GM23338 (cell line): Measurements from ENCODE around the gene DDX24.

Source experiments
- CREB1 ChIP-seq: fragments of 250-450 bp; sonication (Bioruptor Pico); IDR thresholded peaks from 2 replicates; pipeline ENCODE4 v1.5.0; 2020; ENCODE audit warnings: low read depth, mild to moderate bottlenecking, moderate library complexity
- EZH2 ChIP-seq: fragments of 200-600 bp; sonication (generic); IDR thresholded peaks from one replicate; pipeline ENCODE4 v1.8.0; 2017; ENCODE audit warnings: antibody characterized with exemption, mild to moderate bottlenecking, low read depth; ENCODE audit not compliant: unreplicated experiment
- EZH2phosphoT487 ChIP-seq: fragments of 200-600 bp; sonication (generic); IDR thresholded peaks from one replicate; pipeline ENCODE4 v1.8.1; 2018; ENCODE audit warnings: antibody characterized with exemption; ENCODE audit not compliant: unreplicated experiment
- JUNB ChIP-seq: IDR thresholded peaks from one replicate; pipeline ENCODE4 v1.6.1; 2016; ENCODE audit warnings: antibody characterized with exemption; ENCODE audit not compliant: unreplicated experiment
- NANOG ChIP-seq: IDR thresholded peaks from 2 replicates; pipeline ENCODE4 v1.6.1; 2016; ENCODE audit warnings: antibody characterized with exemption, borderline replicate concordance
- POLR2AphosphoS5 ChIP-seq: IDR thresholded peaks from 2 replicates; pipeline ENCODE4 v1.6.1; 2016; ENCODE audit warnings: antibody characterized with exemption, low read depth
- ZNF114 ChIP-seq: fragments of 250-450 bp; sonication (Bioruptor Pico); IDR thresholded peaks from 2 replicates; pipeline ENCODE4 v1.5.0; 2020; ENCODE audit warnings: mild to moderate bottlenecking, moderate library complexity
- ZNF331 ChIP-seq: fragments of 250-450 bp; sonication (Bioruptor Pico); IDR thresholded peaks from 2 replicates; pipeline ENCODE4 v1.5.0; 2020; ENCODE audit warnings: low read depth, mild to moderate bottlenecking, moderate library complexity
- TF ChIP-seq, protein P1 (sequence below), 2 experiments: fragments of 200-600 bp in 1 of 2; sonication (generic) in 1 of 2; conservative IDR thresholded peaks; 2 replicates each; pipeline versions ENCODE4 v1.5.1 to v1.6.1; 2016 to 2017; ENCODE audit warnings: antibody characterized with exemption in 2 of 2, low read depth in 2 of 2, mild to moderate bottlenecking in 2 of 2, moderate library complexity in 1 of 2
- TF ChIP-seq, protein P2 (sequence below): fragments of 250-450 bp; sonication (Bioruptor Pico); IDR thresholded peaks from 2 replicates; pipeline ENCODE4 v1.5.0; 2020; ENCODE audit warnings: mild to moderate bottlenecking, moderate library complexity
- TF ChIP-seq, protein P3 (sequence below): IDR thresholded peaks from one replicate; pipeline ENCODE4 v1.6.1; 2018; ENCODE audit warnings: antibody characterized with exemption; ENCODE audit not compliant: unreplicated experiment
- TF ChIP-seq, protein P4 (sequence below): IDR thresholded peaks from 2 replicates; pipeline ENCODE4 v1.6.1; 2016; ENCODE audit warnings: antibody characterized with exemption

GRCh38 chr14:94027566-94028449, 53.2 kb downstream of the DDX24 start:
- no peak for TF ChIP-seq EZH2
- TF ChIP-seq, protein P1, sequence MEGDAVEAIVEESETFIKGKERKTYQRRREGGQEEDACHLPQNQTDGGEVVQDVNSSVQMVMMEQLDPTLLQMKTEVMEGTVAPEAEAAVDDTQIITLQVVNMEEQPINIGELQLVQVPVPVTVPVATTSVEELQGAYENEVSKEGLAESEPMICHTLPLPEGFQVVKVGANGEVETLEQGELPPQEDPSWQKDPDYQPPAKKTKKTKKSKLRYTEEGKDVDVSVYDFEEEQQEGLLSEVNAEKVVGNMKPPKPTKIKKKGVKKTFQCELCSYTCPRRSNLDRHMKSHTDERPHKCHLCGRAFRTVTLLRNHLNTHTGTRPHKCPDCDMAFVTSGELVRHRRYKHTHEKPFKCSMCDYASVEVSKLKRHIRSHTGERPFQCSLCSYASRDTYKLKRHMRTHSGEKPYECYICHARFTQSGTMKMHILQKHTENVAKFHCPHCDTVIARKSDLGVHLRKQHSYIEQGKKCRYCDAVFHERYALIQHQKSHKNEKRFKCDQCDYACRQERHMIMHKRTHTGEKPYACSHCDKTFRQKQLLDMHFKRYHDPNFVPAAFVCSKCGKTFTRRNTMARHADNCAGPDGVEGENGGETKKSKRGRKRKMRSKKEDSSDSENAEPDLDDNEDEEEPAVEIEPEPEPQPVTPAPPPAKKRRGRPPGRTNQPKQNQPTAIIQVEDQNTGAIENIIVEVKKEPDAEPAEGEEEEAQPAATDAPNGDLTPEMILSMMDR (conservative IDR thresholded peaks at IDR 0.05; ENCODE audit: low read depth in 2 of 2) = no peak
- TF ChIP-seq EZH2phosphoT487 = no peak
- TF ChIP-seq CREB1 (CRISPR knock-in tag) = no peak
- TF ChIP-seq, protein P2, sequence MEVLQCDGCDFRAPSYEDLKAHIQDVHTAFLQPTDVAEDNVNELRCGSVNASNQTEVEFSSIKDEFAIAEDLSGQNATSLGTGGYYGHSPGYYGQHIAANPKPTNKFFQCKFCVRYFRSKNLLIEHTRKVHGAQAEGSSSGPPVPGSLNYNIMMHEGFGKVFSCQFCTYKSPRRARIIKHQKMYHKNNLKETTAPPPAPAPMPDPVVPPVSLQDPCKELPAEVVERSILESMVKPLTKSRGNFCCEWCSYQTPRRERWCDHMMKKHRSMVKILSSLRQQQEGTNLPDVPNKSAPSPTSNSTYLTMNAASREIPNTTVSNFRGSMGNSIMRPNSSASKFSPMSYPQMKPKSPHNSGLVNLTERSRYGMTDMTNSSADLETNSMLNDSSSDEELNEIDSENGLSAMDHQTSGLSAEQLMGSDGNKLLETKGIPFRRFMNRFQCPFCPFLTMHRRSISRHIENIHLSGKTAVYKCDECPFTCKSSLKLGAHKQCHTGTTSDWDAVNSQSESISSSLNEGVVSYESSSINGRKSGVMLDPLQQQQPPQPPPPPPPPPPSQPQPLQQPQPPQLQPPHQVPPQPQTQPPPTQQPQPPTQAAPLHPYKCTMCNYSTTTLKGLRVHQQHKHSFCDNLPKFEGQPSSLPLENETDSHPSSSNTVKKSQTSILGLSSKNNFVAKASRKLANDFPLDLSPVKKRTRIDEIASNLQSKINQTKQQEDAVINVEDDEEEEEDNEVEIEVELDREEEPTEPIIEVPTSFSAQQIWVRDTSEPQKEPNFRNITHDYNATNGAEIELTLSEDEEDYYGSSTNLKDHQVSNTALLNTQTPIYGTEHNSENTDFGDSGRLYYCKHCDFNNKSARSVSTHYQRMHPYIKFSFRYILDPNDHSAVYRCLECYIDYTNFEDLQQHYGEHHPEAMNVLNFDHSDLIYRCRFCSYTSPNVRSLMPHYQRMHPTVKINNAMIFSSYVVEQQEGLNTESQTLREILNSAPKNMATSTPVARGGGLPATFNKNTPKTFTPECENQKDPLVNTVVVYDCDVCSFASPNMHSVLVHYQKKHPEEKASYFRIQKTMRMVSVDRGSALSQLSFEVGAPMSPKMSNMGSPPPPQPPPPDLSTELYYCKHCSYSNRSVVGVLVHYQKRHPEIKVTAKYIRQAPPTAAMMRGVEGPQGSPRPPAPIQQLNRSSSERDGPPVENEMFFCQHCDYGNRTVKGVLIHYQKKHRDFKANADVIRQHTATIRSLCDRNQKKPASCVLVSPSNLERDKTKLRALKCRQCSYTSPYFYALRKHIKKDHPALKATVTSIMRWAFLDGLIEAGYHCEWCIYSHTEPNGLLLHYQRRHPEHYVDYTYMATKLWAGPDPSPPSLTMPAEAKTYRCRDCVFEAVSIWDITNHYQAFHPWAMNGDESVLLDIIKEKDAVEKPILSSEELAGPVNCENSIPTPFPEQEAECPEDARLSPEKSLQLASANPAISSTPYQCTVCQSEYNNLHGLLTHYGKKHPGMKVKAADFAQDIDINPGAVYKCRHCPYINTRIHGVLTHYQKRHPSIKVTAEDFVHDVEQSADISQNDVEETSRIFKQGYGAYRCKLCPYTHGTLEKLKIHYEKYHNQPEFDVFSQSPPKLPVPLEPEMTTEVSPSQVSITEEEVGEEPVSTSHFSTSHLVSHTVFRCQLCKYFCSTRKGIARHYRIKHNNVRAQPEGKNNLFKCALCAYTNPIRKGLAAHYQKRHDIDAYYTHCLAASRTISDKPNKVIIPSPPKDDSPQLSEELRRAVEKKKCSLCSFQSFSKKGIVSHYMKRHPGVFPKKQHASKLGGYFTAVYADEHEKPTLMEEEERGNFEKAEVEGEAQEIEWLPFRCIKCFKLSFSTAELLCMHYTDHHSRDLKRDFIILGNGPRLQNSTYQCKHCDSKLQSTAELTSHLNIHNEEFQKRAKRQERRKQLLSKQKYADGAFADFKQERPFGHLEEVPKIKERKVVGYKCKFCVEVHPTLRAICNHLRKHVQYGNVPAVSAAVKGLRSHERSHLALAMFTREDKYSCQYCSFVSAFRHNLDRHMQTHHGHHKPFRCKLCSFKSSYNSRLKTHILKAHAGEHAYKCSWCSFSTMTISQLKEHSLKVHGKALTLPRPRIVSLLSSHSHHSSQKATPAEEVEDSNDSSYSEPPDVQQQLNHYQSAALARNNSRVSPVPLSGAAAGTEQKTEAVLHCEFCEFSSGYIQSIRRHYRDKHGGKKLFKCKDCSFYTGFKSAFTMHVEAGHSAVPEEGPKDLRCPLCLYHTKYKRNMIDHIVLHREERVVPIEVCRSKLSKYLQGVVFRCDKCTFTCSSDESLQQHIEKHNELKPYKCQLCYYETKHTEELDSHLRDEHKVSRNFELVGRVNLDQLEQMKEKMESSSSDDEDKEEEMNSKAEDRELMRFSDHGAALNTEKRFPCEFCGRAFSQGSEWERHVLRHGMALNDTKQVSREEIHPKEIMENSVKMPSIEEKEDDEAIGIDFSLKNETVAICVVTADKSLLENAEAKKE (CRISPR knock-in tag) = no peak
- TF ChIP-seq, protein P3, sequence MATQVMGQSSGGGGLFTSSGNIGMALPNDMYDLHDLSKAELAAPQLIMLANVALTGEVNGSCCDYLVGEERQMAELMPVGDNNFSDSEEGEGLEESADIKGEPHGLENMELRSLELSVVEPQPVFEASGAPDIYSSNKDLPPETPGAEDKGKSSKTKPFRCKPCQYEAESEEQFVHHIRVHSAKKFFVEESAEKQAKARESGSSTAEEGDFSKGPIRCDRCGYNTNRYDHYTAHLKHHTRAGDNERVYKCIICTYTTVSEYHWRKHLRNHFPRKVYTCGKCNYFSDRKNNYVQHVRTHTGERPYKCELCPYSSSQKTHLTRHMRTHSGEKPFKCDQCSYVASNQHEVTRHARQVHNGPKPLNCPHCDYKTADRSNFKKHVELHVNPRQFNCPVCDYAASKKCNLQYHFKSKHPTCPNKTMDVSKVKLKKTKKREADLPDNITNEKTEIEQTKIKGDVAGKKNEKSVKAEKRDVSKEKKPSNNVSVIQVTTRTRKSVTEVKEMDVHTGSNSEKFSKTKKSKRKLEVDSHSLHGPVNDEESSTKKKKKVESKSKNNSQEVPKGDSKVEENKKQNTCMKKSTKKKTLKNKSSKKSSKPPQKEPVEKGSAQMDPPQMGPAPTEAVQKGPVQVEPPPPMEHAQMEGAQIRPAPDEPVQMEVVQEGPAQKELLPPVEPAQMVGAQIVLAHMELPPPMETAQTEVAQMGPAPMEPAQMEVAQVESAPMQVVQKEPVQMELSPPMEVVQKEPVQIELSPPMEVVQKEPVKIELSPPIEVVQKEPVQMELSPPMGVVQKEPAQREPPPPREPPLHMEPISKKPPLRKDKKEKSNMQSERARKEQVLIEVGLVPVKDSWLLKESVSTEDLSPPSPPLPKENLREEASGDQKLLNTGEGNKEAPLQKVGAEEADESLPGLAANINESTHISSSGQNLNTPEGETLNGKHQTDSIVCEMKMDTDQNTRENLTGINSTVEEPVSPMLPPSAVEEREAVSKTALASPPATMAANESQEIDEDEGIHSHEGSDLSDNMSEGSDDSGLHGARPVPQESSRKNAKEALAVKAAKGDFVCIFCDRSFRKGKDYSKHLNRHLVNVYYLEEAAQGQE = no peak
- TF ChIP-seq POLR2AphosphoS5 = no peak
- TF ChIP-seq ZNF331 (CRISPR knock-in tag) = no peak
- TF ChIP-seq, protein P4, sequence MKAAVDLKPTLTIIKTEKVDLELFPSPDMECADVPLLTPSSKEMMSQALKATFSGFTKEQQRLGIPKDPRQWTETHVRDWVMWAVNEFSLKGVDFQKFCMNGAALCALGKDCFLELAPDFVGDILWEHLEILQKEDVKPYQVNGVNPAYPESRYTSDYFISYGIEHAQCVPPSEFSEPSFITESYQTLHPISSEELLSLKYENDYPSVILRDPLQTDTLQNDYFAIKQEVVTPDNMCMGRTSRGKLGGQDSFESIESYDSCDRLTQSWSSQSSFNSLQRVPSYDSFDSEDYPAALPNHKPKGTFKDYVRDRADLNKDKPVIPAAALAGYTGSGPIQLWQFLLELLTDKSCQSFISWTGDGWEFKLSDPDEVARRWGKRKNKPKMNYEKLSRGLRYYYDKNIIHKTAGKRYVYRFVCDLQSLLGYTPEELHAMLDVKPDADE = no peak
- TF ChIP-seq ZNF114 (CRISPR knock-in tag) = no peak
- TF ChIP-seq JUNB = no peak
- no peak for TF ChIP-seq NANOG
